Measurements from ENCODE around the gene SPTLC3.

The SPTLC3 gene

DNA sequence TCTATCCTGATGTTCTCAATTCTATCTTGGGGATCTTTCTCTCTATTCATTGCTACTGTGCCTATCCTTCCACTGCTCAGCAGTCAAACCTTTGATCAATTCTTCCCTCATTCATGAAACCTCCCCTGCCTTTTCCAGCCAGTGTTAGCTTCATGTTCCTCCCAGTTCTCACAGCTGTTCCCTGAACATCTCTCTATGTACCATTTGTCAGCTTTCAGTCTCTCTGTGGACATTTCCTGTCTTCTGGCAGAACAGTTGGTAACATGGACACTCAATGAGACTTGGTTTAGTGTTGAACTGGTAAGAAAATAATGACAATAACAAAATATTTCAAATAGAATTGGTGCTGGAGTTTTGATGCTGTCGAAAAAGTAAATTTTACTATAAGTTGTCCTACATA is 26.2 kb downstream of the SPTLC3 start:
- no peak for DNase-seq

DNA sequence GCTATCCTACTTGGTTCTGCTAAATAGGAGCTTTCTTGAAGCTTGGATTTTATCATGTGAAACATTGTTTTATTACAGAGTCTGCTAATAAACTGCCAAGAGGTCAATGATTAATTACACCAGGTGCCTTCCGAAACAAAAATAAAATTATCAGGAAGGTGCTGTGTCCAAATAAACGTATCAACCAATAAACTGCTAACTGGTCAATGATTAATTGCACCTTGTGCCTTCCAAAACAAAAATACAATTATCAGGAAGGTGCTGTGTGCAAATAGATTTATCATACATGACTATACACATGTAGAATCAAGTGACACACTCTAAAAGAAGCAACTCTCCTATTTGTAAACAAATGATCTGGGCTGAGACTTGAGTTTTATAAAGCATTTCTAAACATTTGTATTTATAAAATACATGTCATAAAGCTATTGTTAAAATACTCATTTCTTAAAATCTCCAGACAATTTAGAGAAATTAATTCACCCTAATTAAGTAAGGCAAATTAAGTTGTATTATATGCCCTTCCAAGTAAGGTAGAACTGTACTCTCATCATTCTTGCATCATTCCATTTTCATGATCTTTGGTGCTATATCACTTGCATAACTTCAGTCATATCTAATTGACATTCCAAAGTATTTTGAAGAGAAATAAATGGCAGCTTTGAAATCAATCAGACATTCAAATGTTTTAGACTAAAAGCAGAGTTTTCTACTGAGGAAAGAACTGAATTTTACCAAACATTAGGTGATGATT is 26.8 kb downstream of the SPTLC3 start:
- no peak for DNase-seq

DNA sequence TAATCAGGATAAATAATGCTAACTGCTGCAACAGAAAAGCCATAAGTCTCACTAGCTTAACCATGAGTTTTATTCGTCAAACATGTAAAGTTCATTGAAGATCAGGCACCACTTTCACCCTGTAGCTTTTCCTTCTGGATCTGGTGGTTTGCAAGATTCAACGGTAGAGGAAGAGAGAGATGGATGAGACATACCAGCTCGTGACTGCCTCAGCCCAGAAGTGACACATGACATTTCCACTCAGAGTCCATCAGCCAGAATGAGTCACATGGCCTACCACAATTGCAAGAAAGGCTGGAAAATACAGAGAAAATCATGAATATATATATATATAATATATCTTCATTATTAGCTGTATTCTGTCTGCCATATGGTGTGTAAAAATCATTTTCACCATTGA is 29.0 kb downstream of the SPTLC3 start:
- DNase-seq = no peak

DNA sequence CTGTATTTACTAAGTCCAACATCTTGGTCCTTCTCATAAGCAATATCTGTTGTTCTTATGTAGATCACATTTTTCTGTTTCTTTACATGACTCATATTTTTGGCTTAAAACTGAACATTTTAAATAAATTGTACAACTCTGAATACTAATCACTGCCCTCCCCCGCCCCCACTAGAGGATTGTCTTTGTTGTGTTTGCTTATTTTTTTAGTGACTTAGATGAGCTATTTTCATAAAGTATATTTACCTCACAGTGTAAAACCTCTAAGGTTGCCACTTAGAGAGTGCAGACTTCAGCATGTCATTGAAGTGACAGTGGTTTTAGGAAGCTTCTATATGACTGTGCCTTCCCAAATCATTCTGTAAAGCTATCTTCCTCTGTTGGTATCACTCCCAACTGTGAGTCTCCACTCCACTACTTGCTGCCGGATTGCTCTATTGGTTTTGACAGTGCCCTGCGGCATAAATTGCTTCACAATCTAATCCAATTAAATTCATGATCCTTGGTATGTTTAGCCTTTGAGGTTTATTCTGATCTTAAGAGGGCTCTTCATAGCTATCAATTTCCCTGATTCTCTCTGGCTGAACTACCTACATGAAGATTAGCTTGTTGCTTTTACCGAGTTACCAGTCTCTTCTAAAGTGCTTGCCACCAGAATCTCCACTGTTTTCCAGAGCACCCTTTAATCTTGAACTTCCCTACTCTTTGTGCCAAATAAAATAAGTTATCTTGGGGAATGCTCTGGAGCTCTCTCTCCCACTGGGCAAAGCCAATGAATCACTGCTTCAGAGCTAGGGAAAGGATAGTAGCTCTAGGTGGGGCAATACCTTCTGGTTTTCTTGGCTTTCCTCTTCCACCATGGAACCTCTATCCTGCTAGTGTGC is 33.0 kb downstream of the SPTLC3 start:
- no peak for DNase-seq

DNA sequence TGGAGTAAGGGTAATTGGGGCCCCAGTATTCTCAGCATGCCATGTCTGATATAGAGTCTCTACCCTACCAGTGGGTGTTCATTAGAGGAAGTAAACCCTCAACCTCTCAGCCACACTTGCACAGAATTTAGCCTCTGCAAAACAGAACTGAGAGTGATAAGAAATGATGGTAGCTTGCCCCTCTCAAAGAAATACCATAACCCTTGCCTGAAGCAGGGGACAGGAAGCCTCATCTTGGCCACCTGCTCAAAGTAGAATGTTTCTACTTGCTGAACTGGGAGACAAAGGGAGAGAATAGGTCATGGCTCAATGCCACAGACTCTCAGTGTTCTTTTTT is 33.7 kb downstream of the SPTLC3 start:
- no peak for DNase-seq

DNA sequence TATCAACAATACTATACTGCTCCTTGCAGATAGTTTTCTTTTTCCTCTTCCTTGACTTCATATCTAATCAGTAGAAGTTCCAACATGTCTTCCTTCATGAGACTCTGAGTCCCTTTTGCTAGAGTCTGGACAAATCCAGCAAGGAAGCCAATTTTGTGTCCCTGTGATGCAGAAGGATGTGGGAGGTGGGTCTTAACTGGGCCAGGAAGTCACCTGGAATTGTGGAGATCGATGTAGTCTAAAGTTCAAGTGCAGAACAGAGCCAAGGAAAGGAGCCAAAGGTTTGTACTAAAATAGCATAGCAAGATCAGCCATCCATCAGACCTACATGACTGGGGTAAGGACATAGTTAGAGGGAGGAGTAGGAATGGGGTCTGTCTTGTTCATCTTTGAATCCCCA is 37.6 kb downstream of the SPTLC3 start:
- DNase-seq = no peak

DNA sequence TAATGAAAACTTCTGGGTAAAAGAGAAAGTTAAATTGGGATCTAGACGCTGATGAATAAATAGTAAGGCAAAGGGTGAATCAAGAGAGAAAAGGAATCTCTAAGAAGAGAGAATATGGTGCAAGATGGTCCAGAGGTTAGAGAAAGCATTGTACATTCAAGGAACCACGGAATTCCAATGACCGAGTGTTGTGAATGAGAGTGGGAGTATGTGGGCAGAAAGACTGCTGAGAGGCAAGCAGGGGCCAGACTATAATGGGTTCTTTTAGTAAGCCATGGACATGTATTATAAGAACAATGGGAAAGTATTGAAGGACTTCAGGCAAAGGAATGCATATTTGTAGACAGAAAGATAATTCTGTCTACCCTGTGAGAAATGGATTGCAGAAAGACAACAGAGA is 45.2 kb downstream of the SPTLC3 start:
- no peak for DNase-seq

DNA sequence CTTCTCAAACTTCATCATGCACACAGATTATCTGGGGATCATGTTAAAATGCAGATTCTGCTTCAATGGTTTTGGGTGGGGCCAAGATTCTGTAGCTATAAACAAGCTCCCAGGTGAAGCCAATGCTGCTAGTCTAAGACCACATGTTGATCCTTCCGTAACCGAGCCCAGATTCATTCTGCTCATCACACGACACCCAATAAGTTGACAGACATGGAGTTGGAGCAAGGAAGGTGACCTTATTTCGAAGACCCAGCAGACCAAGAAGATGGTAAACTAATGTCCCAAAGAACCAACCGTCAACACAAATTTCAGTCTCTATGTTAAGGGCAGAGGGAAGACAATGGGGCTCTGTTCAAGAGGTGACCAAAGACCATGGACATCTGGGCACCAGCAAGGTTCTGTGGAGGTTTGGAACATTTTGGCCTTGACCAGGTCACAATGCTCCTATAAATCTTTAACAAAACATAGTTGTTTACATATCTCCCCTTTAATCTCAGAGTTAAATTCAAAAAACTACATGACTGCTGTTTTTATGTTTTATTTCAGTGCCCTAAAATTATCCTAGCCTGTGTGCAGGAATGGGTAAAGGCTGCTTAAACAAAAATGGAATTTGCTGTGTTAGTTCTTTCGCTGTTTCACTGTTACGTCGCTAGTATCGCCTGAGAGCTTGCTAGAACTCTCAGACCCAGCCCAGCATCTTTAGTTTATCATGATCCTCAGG is 50.1 kb downstream of the SPTLC3 start:
- no peak for DNase-seq

DNA sequence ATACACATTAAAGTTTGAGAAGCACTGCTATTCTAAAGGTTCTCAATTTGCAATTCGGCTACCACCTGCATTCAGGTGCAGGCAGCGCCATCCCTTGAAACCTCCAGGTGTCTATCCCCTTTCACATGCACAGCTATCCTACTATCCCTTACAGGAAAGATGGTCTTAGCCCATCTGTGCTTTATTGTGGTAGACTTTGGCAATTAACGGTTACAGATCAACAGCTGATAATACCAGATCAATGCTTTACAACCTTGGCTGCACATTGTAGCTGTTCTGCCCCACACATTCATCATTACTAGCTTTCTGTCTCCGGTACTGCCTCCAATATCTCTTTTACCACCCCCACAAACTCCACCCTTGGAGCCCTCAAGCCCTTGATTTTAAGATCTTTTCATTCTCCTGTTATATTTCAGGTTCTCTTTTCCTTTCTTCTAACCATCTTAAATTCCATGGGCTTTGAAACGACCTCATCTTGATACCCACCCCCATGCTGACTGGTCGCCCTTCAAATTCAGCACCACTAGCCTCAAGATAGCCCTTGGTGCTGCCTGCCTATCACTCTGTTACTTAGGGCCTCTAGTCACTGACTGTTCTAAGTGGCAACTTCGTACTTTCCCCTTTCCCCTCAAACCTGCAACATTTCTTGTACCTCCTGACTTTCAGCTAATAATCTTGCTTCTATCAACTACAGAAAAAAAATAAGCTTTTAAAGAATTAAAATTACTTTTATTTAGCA is 50.8 kb downstream of the SPTLC3 start:
- no peak for DNase-seq

DNA sequence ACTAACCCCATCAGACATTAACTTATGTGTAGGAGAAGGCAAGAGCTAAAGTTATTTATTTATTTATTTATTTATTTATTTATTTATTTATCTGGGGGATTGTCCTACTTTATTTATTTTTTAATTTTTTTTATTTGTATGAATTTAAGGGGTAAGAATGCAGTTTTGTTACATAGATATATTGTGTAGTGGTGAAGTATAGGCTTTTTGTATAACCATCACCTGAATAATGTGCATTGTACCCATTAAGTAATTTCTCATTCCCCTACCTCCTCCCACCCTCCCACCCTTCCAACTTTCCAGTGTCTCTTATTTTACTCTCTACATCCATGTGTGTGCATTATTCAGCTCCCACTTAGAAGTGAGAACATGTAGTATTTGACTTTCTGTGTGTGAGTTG is 51.6 kb downstream of the SPTLC3 start:
- no peak for DNase-seq

DNA sequence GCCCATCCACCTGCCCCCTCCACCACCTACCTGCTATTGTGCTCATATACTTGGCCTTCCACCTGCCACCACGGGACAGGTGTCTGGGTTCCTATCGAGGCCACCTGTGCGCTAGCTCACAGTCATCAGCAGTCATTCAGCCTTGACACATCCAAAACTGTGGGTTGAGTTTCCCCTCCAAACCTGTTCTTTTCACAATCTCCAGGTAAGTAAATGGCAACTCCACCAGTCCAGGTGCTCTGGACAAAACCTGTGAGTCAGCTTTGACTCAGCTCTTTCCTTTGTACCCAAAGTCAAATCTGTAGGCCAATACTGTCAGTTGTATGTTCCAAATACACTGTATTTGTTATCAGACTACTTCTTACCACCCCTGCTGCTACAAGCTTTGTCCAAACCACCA is 52.6 kb downstream of the SPTLC3 start:
- no peak for DNase-seq

DNA sequence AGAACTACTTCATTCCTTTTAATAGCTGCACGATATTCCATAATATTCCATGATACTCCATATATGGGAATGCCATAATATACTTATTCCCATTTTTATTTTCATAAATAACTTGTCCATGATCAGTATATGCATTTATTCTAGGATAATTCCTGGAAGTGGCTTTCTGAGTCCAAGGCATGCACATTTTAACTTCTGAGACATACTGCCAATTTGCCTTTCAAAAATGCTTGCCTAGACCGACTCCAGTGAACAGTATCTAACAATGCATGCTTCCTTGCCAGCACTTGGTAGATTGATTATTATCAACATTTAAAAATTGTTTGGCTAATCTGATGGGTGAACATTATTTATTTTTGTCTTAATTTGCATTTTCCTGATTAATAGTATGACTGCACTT is 54.0 kb downstream of the SPTLC3 start:
- DNase-seq = no peak

DNA sequence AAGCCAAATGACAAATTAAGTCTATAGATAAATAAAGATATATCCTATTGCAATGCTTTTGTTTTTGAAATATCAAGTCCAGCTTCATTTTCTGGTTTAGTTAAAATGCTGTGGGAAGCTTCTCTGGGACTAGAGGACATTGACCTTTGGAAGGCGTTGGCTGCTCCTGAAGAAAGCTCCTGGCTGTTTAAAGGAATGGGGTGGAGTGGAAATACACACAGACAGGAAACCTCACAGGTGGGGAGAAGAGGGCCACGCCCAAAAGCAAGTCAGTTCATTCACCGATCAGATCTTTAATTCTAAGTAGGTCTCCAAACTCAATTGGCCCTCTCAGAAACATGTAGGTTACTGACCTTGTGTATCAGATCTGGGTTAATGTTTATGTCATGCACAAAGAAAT is 59.6 kb downstream of the SPTLC3 start:
- no peak for DNase-seq

DNA sequence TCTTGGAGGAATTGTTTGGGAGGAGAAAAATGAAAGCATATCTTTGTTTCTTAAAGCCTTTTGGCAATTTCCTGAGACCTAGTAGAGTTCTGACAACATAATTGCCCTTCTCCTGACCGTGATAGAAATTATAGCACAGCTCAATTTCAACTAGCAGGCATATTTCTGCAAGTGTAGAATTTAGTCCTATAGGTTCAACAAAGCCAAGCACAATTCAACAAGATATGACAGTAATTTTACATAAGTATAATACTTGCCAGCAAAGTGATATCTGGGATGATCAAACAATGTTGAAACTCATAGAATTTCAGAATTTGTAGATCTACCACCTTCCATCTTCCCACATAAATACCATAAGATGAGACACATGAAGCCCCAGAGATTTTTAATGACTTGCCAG is 73.1 kb downstream of the SPTLC3 start:
- DNase-seq = no peak

DNA sequence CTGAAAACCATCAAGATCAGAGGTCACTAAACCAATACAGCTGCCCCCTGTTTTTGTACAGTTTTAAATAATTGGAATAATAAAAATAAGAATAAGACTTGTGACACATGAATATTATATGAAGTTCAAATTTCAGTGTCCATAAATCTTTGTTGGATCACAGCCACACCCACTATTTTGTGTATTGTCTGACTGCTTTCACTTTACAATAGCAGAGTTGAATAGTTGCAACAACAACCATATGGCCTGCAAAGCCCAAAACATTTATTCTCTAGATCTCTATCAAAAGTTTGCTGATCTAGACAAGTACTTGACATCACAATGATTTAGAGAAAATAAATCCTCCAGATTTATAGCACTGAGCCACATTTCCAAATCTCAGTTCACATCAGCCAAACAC is 73.6 kb downstream of the SPTLC3 start:
- DNase-seq = no peak

DNA sequence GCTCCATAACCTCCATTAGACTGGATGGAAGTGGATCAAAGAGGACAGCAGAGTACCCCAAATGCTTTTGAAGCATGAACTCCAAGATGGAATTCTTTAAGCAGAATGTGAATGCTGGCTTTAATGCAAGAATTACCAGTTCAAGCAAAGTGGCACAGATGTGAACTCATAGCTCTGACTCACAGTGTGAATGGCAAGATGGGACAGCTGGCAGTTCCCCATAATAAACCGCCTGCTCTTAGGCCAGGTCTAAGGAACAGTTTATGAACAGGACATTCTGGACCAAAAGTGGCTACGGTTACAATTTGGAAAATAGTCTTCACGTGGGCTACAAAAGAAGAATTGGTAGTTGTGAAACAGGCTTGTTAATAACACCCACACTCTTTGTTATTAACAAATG is 76.5 kb downstream of the SPTLC3 start:
- DNase-seq = no peak

DNA sequence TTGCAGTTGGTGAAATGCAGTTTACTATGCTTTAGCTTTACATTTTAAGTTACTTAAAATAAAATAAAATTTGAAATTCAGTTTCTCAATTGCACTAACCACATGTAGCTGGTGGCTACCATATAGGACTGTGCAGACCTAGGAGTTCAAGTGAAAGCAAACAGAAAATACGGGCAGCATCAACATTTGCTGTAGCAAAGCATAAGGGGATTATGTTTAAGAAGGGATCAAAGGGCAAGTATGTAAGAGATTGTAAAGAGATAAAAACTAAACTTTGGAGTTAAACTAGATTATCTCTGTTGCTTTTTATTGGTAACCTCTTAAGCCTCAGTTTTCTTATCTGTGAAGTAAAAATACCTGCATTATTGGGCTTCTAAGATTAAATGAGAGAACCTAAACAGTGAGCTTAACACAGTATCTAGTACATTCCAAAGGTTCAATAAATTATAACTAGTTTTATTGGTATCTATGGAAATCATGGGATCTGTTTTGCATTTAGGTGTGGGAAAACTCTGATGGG is 81.2 kb downstream of the SPTLC3 start:
- no peak for DNase-seq

DNA sequence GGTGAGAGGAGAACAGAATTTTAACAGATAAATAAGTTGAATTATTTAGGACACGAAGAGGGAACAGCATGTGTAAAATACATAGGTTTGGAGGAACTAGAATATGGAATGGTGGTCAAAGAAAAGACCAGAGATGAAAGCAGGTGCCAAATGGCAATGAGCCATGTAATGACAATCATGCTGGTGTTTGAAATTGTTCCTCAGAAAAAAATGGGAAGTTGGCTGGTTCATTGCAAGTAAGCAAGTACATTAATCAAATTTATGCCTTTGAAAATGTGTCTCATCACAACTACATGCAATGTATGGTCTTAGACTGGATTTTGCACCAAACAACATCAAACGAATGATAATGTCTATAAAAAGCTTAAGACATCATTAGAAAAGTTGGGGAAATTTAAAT is 83.3 kb downstream of the SPTLC3 start:
- no peak for DNase-seq

DNA sequence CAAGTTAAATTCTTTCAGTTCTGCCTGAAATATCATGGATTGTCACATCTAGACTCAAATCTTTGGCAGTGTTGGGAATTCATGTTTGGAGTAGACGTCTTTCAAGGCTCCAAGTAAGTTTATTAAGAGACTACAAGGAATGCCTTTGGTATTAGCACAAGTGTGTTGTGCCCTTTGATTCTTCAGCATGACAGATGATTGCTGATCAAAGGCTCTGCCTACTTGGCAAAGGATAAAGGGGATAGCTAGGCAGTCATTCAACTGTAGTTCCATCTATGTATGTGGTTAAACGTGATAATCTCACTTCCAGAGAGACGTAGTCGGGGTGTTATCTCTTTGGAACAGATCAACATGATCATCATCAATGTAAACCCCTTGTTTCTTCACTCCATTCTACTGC is 86.2 kb downstream of the SPTLC3 start:
- no peak for DNase-seq

DNA sequence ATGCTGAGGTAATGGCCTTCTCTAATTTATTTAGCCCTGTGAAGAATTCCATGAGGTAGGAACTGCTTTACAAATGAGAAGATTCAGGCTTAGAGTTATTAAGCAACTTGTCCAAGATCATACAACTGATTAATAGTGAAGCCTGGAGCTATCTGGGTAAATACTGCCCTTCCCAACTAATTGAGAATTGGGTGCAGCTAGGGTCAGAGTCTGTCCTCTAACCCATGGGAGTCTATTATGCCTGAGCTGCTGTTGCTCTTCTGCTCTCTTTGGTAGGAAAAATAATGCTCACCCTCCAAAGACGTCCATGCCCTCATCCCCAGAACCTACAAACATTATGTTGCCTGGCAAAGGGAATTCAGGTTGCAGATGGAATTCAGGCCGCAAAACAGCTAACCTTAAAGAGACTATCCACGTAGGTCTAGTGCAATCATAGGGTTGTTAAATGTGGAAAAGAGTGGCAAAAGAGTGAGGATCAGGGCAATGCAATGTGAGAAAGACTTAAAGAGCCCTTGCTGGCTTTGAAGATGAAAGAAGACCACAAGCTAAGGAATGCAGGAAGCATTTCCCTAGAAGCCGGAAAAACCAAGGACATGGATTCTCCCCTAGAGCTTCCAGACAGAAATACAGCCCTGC is 90.1 kb downstream of the SPTLC3 start:
- no peak for DNase-seq

DNA sequence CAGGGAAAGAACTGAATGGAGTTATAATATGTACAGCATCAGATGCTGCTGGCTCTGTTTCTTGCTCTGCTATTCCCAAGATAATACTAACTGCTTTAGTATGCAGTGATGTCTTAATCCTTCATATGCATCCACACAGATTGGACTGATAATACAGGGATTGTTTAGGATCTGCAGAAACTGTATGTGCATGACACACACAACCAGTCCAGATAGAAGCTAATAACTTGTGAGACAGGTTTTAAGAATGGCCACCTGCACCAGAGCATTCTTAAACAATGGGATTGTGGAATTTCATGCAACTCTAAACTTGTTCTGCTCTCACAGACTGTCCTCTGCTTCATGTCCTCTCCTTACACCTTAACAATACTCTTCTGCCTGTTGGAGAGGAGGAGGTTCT is 90.9 kb downstream of the SPTLC3 start:
- DNase-seq = no peak

DNA sequence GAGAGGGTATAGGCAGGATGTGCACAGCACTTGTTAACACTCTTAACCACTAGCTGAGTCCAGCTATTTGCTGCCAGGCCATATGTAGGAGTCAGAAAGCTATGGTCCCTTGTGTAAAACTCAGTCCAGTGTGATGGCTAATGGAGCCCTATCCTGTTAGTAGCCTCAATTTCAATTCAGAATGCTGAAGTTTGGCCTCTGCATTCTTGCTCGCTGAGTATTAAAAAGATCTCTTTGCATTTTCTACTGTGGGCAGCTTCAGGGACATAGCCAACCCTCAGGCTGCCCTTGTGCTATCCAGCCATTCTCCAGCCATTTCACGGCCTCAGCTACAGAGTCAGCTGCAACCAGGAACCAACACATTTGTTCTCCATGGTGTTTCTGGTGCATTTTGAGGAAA is 92.5 kb downstream of the SPTLC3 start:
- no peak for DNase-seq

DNA sequence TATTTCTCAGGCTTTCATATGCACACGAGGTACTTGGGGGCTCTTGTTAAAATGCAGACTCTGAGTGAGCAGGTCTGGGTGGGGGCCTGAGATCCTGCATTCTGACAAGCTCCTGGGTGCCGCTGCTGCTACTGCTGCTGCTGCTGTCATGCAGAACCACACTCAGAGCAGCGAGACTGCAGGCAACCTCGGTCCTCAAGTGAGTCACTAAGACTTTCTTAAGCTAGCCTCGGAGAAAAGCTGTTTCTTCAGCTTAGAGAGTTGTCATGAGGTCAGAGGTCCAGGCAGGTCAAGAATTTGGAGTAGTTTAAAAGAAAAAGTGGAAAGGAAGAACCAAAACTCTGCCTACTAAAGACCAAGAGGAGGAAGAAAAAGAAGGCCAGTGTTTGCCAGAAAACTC is 92.9 kb downstream of the SPTLC3 start:
- no peak for DNase-seq

Measured in 8988T (cell line).